ENCODE results near the gene IL21R. TPM values are rescaled to one million over a fixed set of nuclear protein-coding genes. Genes with fewer than 3 reads are reported as not detected.
A peak's percentile ranks its signal among the peaks of the same experiment; 100 is the strongest.

The IL21R gene
- total and polyA plus RNA-seq, 11 donors = 0.04 to 6.0 (median 0.26) TPM; not detected in 1

- WGBS, 4 donors = 34 to 45% (median 42%) methylated on average over 7 of the region's 7 CpGs
- peaks cover 0 to 35% (median 0%) of the 10 kb centered on the region in 9 donors for H3K27me3 ChIP-seq
- ATAC-seq (peak in 2 of 4 donors; percentile 36 to 49), DNase-seq (peak in 1 of 5 donors; percentile 18)
- intact Hi-C loops (cut with DNase I) = no loop called here
- peaks cover 0 to 20% (median 13%) of the 10 kb centered on the region in 12 donors for H3K9me3 ChIP-seq
- peaks cover 0 to 32% (median 0%) of the 10 kb centered on the region in 12 donors for H3K4me1 ChIP-seq
- H3K27ac ChIP-seq = peak overlapping the region in 1 of 12 donors; percentile 49
- TF ChIP-seq POLR2A (IDR thresholded peaks at IDR 0.05) = no peak
- no peaks in the 10 kb centered on the region for H3K36me3 ChIP-seq
- H3K4me3 ChIP-seq = no peak overlapping the region
Observed at GRCh38 chr16:27426423-27427408, 24.7 kb downstream of the IL21R start.

GRCh38 chr16:27427538-27427937 lies 25.6 kb downstream of the IL21R start:
- Histone ChIP-seq H3K4me1 (peaks cover 0 to 32% (median 0%) of the 10 kb centered on the region in 12 donors), H3K27me3 (peaks cover 0 to 35% (median 0%) of the 10 kb centered on the region in 9 donors), H3K9me3 (peaks cover 0 to 12% (median 6%) of the 10 kb centered on the region in 12 donors), H3K36me3 (no peaks in the 10 kb centered on the region), H3K27ac (no peak overlapping the region), H3K4me3 (no peak overlapping the region)
- DNase-seq (peak in 1 of 5 donors; percentile 3), ATAC-seq (no peak)
- TF ChIP-seq CTCF (IDR thresholded peaks at IDR 0.05) = no peak
- TF ChIP-seq POLR2A (IDR thresholded peaks at IDR 0.05) = no peak
- intact Hi-C loops (cut with DNase I) = no loop called here
- WGBS, 4 donors = 61 to 79% (median 71%) methylated on average over 5 of the region's 5 CpGs

GRCh38 chr16:27428026-27428785 lies 26.2 kb downstream of the IL21R start:
- no peak for ATAC-seq
- H3K4me3 ChIP-seq = no peak overlapping the region
- peak in 1 of 5 donors; percentile 11 for DNase-seq
- peaks cover 0 to 35% (median 0%) of the 10 kb centered on the region in 12 donors for H3K4me1 ChIP-seq
- peaks cover 0 to 6% (median 0%) of the 10 kb centered on the region in 12 donors for H3K9me3 ChIP-seq
- no peak for TF ChIP-seq POLR2A (IDR thresholded peaks at IDR 0.05)
- TF ChIP-seq CTCF (IDR thresholded peaks at IDR 0.05) = peak in 1 of 12 donors; percentile 12
- intact Hi-C loops (cut with DNase I) = no loop called here
- H3K27me3 ChIP-seq = peaks cover 0 to 35% (median 0%) of the 10 kb centered on the region in 9 donors
- 82 to 89% (median 86%) methylated on average over 4 of the region's 4 CpGs for WGBS, 4 donors
- no peaks in the 10 kb centered on the region for H3K36me3 ChIP-seq
- H3K27ac ChIP-seq = no peak overlapping the region

GRCh38 chr16:27429330-27429871 lies 27.4 kb downstream of the IL21R start:
- no peaks in the 10 kb centered on the region for H3K9me3 ChIP-seq
- intact Hi-C loops (cut with DNase I) = no loop called here
- peaks cover 0 to 35% (median 0%) of the 10 kb centered on the region in 9 donors for H3K27me3 ChIP-seq
- H3K36me3 ChIP-seq = no peaks in the 10 kb centered on the region
- 84 to 90% (median 87%) methylated on average over 11 of the region's 11 CpGs for WGBS, 4 donors
- TF ChIP-seq POLR2A (IDR thresholded peaks at IDR 0.05) = no peak
- no peak for TF ChIP-seq CTCF (IDR thresholded peaks at IDR 0.05)
- DNase-seq = peak in 1 of 5 donors; percentile 2
- no peak overlapping the region for H3K4me3 ChIP-seq
- H3K27ac ChIP-seq = no peak overlapping the region
- H3K4me1 ChIP-seq = peaks cover 0 to 41% (median 0%) of the 10 kb centered on the region in 12 donors
- no peak for ATAC-seq

Data from heart left ventricle (tissue), 16 donors.